Fibroblast of peridontal ligament (primary cell): Measurements from ENCODE around the gene TINCR.
A peak's percentile ranks its signal among the peaks of the same experiment; 100 is the strongest.

ENCODE experiments used
- DNase-seq: peaks from one replicate; pipeline ENCODE4 v3.0.0-alpha.2; 2010; ENCODE audit errors: extremely low read depth

The TINCR gene

DNA sequence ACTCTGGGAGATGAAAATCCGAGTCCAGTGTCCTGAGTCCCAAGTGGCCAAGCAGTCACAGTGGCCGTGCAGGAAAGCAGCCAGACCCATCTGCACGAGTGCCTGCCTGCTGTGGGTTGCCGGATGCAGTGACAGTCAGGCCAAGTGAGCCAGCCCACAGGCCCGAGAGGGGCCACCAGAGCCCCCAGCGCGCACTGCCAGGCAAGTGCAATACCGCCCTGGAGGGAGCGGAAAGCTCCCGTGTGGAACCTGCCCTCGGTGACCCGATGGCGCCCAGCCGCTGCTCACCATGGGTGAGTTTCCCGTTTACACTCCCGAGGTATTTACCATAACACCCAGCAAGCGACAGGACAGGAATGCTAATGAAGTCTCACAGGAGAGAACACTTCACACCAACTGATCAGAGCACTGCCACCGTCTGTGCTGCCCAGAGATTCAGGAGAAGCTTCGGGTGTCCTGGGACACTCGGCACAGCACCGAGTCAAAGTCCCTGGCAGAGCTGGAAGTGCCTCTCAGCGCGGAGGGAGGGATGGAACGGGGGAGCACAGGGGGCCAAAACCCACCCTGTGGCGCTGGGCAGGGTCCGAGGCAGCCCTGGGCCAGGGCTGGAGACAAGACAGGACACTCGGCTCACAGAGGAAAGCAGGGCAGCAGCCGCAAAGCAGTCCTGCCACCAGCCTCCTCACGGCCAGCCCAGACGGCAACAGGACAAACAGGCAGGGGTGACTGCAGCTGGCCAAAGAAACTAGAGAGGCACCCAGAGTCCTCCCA, 21.3 kb upstream of the TINCR start:
- DNase-seq = no peak

DNA sequence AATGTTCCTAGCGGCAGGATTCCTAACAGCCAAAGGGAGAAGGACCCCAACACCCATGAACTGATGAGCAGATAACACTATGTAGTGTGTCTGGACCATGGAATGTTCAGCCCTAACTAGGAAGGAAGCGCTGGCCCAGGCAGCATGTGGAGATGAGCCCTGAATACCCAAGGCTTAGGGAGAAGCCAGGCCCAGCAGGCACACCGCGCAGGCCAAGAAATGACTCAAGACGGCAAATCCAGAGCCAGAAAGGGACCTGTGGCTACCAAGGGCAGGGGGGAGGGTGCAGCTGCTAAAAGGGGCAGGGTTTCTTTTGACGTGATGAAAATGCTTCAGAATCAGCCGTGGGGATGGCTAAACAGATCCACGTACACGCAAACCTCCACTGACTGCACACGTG, 20.7 kb upstream of the TINCR start:
- DNase-seq = no peak

- DNase-seq = no peak
Measured at GRCh38 chr19:5587661-5588060, 19.9 kb upstream of the TINCR start.

DNA sequence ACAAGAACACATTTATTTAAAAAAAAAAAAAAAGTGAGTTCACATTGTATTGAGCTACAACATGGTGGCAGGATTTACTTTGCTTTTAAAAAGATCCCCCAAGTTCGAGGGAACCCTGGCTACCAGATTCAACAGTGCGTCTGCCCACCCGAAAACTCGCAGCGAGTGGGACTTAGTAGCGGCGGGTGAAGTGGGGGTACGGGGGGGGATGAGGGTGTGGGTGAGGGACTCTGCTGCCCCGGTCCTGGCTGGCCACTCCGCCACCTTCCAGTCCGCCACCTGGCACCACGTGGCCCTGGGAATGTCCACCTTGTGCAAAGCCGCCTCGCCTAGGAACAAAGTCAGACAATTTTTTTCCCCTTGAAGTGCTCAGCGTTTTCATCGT, 19.3 kb upstream of the TINCR start:
- no peak for DNase-seq

- DNase-seq = no peak
Measured at GRCh38 chr19:5586300-5587070, 18.7 kb upstream of the TINCR start.

GRCh38 chr19:5585461-5586299, 17.9 kb upstream of the TINCR start:
- no peak for DNase-seq

- no peak for DNase-seq
Measured at GRCh38 chr19:5580161-5580571, 12.4 kb upstream of the TINCR start.

DNA sequence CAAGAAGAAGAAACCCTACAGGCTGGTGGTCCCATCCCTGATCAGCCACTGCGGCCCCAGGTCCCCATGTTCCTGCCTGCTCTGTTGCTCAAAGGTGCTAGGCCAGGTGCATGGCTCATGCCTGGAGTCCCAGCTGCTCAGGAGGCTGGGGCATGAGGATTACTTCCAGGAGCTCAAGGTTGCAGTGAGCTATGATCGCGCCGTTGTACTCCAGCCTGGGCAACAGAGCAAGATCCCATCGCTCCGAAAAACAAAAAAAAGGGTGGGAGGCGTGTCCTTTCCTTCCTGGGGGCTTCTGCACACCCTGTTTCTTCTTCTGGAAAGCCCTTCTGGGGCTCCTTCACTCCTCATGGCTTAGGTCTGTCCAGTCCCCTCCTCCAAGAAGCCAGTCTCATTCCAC, 11.9 kb upstream of the TINCR start:
- DNase-seq = no peak

GRCh38 chr19:5579286-5579685, 11.5 kb upstream of the TINCR start:
- DNase-seq = no peak

DNA sequence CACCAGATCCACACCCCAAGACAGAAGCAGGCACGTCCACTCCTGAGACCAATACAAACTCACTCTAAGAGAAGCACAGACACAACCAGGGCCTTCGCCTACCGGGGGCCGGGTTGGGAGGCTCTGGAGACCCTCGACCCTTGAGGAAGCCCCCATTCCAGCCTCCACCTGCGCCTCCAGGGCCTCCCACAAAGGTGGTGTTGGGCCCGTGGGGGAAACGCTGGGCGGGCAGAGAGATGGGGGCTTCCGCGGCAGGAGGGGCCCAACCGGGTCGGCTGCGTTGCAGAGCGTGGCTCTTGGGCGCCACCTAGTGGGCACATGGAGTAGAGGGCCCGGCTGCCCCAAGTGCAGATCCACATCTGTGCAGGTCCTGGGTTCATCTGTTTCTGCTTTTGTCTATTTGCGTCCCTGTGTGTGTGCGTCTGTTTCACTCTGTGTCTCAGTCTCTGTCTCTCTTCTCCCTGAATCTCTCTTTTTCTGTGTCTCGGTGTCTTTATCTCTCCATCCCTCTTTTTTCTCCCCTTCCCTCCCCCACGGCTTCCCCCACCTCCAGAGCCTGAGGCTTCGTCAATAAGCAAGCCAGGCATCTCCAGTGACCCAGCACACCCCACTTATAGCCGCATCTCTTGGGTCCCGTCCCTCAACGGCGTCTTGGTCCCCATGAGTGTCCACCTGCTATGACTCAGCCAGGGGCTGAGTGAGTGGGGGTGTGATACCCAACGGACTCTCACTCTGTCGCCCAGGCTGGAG, 10.5 kb upstream of the TINCR start:
- DNase-seq = peak; percentile 45

- DNase-seq = no peak
Measured at GRCh38 chr19:5575590-5575989, 7.8 kb upstream of the TINCR start.

DNA sequence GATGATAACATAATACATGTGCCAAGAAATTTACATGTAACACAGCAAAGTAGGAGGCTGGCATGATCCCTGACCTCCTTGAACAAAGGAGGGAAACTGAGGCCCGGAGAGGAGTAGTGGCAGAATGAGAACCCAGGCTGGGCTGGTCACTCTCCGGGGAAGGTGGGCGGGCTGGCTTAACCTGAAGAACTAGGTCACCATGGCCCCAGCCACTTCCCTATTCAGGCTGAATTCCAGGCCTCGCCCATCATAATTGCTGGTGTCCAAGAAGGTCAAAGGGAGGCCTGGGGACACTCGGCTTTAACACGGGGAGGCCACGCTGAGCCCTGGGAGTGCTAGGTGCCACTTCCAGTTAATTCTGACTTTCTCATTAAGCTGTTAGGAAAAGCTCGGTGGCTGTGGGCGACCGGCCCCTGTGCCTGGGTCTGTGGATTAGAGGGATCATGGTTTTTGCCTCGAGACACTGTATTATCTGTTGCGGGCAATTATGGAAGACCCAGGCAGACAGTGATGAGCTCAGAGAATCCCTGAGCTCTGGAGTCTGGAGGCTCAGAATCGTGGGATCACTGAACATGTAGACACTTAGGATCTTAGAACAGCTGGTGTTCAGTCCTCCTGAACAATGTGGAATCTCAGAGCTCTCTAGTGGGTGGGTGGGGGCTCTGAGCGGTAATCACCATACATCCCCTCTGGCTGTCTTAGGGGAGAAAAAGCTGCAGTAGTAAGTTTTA, 5.0 kb upstream of the TINCR start:
- DNase-seq = no peak

GRCh38 chr19:5571777-5572176, 4.0 kb upstream of the TINCR start:
- DNase-seq = no peak

DNA sequence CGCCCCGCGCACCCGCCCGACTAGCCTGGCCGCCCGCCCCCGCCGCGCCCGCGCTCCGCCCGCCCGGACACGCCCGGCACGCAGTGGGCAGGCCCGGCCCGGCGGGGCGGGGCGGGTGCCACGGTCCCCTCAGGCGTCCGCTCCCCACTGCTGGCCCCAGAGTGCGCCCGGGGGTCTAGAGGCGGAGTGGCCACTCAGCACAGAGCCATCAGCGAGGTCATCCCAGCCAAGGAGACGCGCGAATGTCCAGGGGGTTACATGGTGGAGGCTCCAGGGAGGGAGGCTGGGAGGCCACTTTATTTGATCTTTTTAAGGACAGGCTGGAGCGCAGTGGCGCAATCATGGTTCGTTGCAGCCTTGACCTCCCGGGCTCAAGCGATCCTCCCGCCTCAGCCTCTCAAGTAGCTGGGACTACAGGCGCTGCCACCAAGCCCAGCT, 236 bp upstream of the TINCR start:
- no peak for DNase-seq

GRCh38 chr19:5564930-5565329, 2.8 kb downstream of the TINCR start:
- DNase-seq = no peak

GRCh38 chr19:5563935-5564612, 3.7 kb downstream of the TINCR start:
- DNase-seq = no peak

DNA sequence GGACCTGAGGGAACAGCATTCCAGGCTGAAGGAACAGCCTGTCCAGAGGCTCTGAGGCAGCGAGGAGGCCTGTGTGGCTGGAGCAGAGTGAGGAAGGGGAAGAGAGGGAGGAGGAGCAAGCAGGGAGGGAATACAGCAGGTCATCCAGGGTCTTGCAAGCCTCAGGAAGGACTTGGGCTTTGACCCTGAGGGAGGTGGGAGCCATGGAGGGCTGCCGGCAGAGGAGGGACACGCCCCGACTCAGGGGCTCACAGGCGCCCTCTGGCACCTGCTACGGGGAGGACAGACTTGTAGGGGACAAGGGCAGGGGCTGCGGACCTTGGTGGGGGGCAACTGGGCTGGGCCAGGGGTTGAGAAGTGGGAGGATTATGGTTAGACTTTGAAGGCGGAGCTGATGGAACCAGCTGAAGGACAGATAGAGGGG, 4.7 kb downstream of the TINCR start:
- DNase-seq = no peak

DNA sequence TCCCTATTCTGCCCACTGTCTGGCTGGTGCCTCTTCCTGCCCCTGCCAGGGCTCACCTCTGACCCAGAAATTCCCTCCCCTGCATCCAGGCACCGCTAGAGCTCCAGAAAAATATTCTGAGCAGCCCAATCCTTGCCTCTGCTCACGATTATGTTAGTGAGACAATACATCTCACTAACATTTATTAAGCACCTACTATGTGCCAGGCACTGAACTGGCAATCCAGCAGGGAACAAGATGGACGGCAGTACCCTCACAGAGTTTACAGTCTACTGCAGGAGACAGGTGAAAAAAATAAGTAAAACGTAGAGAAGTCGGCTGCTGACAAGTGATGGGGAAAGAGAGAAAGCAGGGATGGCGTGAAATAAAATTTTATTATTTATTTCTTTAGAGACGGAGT, 5.5 kb downstream of the TINCR start:
- no peak for DNase-seq

DNA sequence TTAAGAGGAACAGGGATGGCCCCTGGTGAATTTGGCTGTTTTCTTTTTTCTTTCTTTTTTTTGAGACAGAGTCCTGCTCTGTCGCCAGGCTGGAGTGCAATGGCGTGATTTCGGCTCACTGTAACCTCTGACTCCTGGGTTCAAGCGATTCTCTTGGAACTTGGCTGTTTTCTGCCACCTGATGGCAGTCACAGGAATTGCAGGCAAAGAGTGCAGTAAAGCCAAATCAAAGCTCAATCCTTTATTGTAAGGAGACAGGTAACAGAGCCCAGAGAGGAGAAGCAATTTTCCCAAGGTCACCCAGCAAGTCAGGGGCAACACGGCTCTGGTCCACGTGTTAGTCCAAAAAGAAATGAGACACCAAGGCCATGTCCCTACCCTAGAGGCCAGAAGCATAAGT, 6.2 kb downstream of the TINCR start:
- no peak for DNase-seq

DNA sequence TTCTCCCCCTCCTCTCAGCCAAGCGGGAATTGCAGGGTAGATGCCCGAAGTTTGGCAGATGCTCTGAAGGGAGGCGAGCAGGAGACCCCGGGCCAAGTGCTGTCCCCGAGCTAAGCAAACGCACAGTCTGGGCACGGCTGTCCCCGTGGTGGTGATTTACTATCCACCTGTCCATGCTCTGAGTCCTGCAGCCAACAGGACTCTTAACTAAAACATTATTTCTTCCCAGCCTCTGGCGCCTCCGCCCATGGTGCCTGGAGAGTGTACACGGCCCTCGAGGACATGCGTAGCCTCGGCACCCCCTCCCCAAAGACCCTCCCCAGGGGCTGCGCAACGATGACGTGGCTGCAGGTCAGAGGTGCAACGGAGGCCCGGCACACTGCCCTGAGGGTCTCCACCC, 7.6 kb downstream of the TINCR start:
- no peak for DNase-seq

- DNase-seq = no peak
Measured at GRCh38 chr19:5559804-5560133, 8.0 kb downstream of the TINCR start.
